DMS153 (cell line): Measurements from ENCODE around the gene VRK3.
"Not testable (repeated sequence)": the region's sequence is repeated elsewhere in the genome, so short reads cannot be mapped to it uniquely, and the experiment has no call there.

Experiments
- DNase-seq: peaks from one replicate; lab custom pipeline; 2025; lab: John Stamatoyannopoulos, UW

The VRK3 gene

GRCh38 chr19:50025022-50025793 is at the start of gene VRK3:
Gene VRK3, minus strand, starts transcription at chr19:50025372. Its CDS starts 9,210 bp downstream, at chr19:50016162.
- DNase-seq = peak; percentile 99

DNA sequence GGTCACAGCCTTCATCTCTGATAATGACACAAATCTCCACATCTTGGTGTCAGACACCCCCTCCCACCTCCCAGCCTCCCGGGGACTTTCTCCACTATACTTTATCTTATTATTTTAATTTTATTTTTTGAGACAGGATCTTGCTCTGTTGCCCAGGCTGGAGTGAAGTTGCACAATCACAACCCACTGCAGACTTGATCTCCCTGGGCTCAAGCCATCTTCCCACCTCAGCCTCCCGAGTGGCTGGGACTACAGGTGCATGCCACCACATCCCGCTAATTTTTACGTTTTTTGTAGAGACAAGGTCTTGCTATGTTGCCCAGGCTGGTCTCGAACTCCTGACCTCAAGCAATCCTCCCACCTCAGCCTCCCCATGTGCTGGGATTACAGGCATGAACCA is 43.2 kb upstream of the VRK3 start:
- not testable (repeated sequence) for DNase-seq

DNA sequence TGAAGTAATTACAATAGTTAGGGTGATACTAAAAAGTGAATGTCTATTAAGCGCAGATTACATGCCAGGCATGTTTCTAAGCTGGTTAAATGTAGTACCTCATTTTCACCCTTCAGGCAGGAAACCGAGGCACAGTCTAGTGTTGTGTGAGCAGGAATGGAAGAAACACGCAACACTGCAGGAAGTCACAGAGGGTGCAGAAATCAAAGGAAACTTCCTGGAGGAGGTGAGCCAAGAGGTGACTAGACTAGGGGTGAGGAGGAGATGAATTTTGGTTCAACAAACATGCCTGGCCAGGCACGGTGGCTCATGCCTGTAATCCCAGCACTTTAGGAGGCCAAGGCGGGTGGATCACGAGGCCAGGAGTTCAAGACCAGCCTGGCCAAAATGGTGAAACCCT is 42.4 kb upstream of the VRK3 start:
- DNase-seq = no peak

DNA sequence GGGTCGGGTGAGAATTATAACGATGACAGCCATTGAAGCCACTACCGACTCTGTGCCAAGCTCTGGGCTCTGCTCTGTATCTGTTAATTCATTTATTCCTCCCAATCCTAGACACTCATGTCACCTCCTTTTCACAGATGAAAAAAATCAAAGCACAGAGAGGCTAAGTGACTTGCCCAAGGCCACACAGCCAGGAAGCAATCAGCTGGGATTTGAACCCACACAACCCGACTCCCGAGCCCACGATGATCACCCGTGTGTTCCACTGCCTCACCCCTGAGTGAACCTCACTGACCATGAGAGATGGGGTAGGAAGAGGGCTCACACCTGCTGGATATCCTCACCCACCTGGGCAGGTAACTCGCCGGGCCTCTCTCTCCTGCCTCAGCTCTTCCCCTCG is 40.8 kb upstream of the VRK3 start:
- no peak for DNase-seq

GRCh38 chr19:50061650-50062049 is 36.5 kb upstream of the VRK3 start:
- DNase-seq = no peak

DNA sequence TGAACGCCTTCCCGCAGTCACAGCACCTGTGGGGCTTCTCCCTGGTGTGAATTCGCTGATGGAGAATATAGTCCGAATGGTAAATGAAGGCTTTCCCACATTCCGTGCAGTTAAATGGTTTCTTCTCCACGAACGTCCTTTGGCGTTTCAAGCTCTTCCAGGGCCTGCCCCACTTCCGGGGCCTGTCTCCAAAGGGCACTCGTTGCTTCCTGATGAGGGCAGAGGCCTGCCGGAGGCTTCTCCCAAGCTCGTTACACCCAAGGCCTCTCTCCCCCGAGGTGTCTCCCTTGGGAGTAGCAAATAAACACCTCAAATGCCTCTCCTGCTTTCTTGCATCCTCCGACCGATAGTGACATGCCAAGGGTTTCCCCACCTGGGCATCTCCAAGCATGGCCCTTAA is 34.9 kb upstream of the VRK3 start:
- DNase-seq = no peak

- DNase-seq = no peak
Measured at GRCh38 chr19:50059045-50059444, 33.9 kb upstream of the VRK3 start.

DNA sequence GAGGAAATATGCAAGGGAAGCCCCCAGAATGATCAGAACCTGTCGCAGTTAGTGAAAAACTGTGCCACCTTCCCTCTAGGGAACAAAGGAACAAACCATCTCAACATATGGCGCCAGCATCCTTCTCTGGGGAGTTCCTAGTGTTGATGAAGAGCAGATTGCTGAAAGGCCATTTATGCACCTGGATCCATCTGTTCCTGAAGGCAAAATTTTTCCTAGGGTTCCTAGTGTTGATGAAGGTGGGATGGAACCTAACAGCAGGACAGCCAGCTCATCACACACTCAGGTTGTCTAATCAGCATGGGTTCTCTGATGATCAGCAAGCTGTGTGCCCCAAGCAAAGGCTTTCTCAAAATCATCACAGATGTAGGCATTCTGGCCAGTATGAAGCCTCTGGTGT is 33.3 kb upstream of the VRK3 start:
- DNase-seq = no peak

- DNase-seq = no peak
Measured at GRCh38 chr19:50053119-50053518, 27.9 kb upstream of the VRK3 start.

DNA sequence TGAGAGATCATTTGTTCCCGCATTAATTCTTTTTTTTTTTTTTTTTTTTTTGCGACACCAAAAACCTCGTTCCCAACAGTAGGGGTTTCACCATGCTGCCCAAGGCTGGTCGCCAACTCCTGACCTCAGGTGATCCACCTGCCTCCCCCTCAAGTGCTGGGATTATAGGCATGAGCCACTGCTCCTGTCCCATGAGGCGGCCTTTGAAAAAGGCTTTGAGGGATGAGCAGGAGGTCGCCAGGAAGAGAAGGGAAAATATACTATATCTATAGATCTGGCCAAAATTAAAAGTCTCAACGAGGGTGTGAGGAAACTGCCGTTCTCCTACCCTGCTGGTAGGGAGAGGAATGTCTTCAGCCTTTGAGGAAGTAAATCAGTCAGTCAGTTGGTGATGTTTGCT is 26.8 kb upstream of the VRK3 start:
- DNase-seq = no peak

DNA sequence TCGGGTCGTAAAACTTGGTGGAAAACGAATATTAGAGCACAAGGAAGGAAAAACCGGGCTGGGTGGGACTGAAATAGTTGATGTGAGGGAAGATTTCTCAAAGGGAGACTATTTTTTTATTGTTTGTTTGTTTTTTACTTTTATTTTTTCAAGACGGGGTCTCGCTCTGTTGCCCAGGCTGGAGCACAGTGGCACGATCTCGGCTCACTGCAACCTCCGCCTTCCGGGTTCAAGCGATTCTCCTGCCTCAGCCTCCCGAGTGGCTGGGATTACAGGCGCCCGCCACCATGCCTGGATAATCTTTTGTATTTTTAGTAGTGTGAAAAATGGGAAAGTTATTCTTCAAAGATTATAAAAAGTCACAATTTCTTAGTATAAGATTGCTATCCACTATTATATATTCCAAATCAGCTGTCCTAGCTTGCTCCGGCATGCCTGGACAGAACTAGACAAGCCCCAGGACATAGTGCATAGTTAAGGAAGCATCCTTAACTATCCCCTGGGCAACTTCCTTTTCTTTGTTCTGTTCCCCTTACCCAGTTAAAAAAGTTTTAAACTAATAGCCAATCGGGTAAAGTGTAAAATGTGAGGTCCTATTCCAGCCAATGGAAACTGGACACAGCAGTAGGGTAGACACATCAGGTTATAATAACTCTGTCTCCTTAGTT is 26.2 kb upstream of the VRK3 start:
- DNase-seq = not testable (repeated sequence)

GRCh38 chr19:50050406-50051227 is 25.4 kb upstream of the VRK3 start:
- DNase-seq = peak; percentile 60

- no peak for DNase-seq
Measured at GRCh38 chr19:50047671-50048070, 22.5 kb upstream of the VRK3 start.

DNA sequence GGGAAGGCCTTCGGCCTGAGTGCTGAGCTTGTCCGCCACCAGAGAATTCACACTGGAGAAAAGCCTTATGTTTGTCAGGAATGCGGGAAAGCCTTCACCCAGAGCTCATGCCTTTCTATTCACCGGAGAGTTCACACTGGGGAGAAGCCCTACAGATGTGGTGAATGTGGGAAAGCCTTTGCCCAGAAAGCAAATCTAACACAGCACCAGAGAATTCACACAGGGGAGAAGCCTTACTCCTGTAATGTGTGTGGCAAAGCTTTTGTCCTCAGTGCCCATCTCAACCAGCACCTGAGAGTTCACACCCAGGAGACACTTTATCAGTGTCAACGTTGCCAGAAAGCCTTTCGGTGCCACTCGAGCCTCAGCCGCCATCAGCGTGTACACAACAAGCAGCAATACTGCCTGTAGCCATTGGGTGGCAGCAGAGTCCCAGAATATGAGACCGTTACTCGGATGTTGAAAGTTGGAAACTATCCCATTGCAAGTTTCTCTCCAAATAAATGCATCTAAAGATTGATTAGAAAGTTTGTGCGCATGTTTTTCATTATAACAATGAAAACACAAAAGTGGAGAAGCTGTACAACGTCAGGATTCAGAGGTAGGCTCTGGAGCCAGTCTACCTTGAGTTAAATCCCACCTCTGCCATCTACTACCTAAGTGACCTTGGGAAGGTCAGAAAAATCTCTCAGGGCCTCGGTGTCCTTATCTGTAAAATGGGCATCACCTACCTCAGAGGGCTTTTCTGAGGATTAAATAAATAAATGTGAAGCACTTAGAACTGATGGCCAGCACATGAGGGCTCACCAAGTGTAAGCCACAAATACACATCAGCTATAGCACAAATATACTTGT is 21.7 kb upstream of the VRK3 start:
- no peak for DNase-seq

- DNase-seq = no peak
Measured at GRCh38 chr19:50044922-50045321, 19.8 kb upstream of the VRK3 start.

- no peak for DNase-seq
Measured at GRCh38 chr19:50043967-50044366, 18.8 kb upstream of the VRK3 start.

- no peak for DNase-seq
Measured at GRCh38 chr19:50042363-50043024, 17.3 kb upstream of the VRK3 start.

DNA sequence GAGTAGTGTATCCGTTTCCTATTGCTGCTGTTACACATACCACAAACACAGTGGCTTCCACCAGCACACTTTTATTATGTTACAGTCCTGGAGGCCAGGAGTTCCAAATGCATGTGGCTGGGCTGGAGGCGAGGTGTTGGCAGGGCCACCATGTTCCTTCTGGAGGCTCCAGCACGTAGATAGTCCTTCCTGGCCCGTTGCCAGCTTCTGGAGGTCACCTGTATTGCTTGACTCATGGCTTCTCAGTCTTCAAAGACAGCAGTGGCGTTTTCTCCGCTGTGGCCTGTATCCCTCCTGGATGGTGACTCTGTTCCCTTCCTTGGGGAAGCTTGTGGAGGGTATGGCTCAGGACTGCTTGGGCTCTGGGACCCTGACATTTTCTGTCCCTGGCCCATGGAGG is 15.8 kb upstream of the VRK3 start:
- no peak for DNase-seq

DNA sequence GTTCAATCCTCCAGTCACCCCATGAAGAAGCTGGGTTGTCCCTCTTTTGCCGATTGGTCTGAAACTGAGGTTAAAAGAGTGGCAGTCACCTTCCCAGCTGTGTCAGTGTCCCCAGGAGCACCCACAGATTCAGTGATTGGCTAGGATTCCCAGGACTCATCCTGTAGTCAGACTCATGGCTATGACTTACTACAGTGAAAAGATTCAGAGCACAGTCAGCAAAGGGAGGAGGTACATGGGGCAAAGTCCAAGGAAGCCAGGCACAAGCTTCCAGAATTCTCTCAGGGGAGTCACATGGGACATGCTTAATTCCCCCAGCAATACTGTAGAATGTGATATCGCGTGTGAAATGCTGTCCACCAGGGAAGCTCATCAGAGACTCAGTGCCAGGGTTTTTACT is 14.8 kb upstream of the VRK3 start:
- no peak for DNase-seq

- DNase-seq = no peak
Measured at GRCh38 chr19:50036908-50037307, 11.7 kb upstream of the VRK3 start.

DNA sequence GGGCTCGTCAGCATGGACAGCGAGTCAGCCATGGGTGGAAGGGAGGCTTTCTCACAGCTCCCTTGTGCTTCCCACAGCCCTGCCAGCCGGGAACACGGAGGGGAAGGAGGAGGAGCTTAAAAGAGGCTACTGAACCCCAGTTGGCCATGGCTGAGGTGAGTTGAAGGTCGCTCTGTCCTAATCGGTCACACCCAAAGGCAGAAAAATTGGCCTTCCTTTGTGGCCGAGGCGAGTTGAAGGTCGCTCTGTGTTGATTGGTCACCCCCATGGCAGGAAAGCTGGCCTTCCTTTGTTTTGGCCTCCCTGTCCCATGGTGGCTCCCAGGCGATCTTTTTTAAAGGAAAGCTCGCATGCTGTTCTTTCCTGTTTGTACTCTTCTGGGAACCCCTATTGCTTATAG is 5.8 kb upstream of the VRK3 start:
- no peak for DNase-seq
